OCI-LY1 (cell line): ENCODE results near the gene RNU1-4.
"Not testable (repeated sequence)": the region's sequence is repeated elsewhere in the genome, so short reads cannot be mapped to it uniquely, and the experiment has no call there.

Experiments
- H2AFZ ChIP-seq: fragments of 200-600 bp; sonication (generic), shearing (Covaris generic); 2 replicates; pipeline ENCODE4 v1.6.0; 2014; ENCODE audit warnings: antibody characterized with exemption, mild to moderate bottlenecking, low read length
- H3F3A ChIP-seq: fragments of 200-600 bp; sonication (generic), shearing (Covaris generic); 2 replicates; pipeline ENCODE4 v1.6.0; 2014; ENCODE audit warnings: mild to moderate bottlenecking, antibody characterized with exemption, low read length, moderate library complexity; ENCODE audit not compliant: insufficient read depth
- H3K27ac ChIP-seq: fragments of 200-600 bp; sonication (generic); 2 replicates; pipeline ENCODE4 v1.5.1; 2014; ENCODE audit warnings: low read length, mixed run types, mild to moderate bottlenecking, low read depth; ENCODE audit not compliant: poor library complexity, severe bottlenecking
- H3K27me3 ChIP-seq: fragments of 200-600 bp; sonication (generic); 2 replicates; pipeline ENCODE4 v1.6.0; 2014; ENCODE audit warnings: antibody characterized with exemption, mild to moderate bottlenecking, low read length, moderate library complexity; ENCODE audit not compliant: insufficient read depth
- H3K36me3 ChIP-seq: fragments of 200-600 bp; sonication (generic); 2 replicates; pipeline ENCODE4 v1.6.1; 2014; ENCODE audit warnings: mild to moderate bottlenecking, antibody characterized with exemption, low read length, moderate library complexity, mixed read lengths; ENCODE audit not compliant: insufficient read depth
- H3K4me1 ChIP-seq: fragments of 200-600 bp; sonication (generic); 2 replicates; pipeline ENCODE4 v1.5.1; 2014; ENCODE audit warnings: mild to moderate bottlenecking, low read length, moderate library complexity; ENCODE audit not compliant: insufficient read depth, severe bottlenecking
- H3K4me2 ChIP-seq: fragments of 200-600 bp; sonication (generic), shearing (Covaris generic); 2 replicates; pipeline ENCODE4 v1.6.1; 2014; ENCODE audit warnings: low read length
- H3K4me3 ChIP-seq: fragments of 200-600 bp; sonication (generic); 2 replicates; pipeline ENCODE4 v1.5.1; 2014; ENCODE audit warnings: low read length, low read depth, mild to moderate bottlenecking, mixed read lengths; ENCODE audit not compliant: poor library complexity, severe bottlenecking
- H3K79me2 ChIP-seq: fragments of 200-600 bp; shearing (Covaris generic); 2 replicates; pipeline ENCODE4 v1.6.1; 2016; ENCODE audit warnings: mixed run types, low read length, mixed read lengths; ENCODE audit not compliant: insufficient read depth
- H3K9ac ChIP-seq: fragments of 200-600 bp; sonication (generic), shearing (Covaris generic); 2 replicates; pipeline ENCODE4 v1.6.1; 2014; ENCODE audit warnings: mild to moderate bottlenecking, low read length, mixed read lengths
- H3K9me2 ChIP-seq: fragments of 200-600 bp; sonication (generic), shearing (Covaris generic); 2 replicates; pipeline ENCODE4 v1.6.1; 2014; ENCODE audit warnings: low read depth, mild to moderate bottlenecking, low read length, mixed read lengths
- H3K9me3 ChIP-seq: fragments of 200-600 bp; shearing (Covaris generic); 2 replicates; pipeline ENCODE4 v1.6.1; 2014; ENCODE audit warnings: low read length, mixed read lengths
- H4K20me1 ChIP-seq: fragments of 200-600 bp; sonication (generic), shearing (Covaris generic); 2 replicates; pipeline ENCODE4 v1.6.0; 2016; ENCODE audit warnings: mild to moderate bottlenecking, low read length; ENCODE audit not compliant: insufficient read depth

The RNU1-4 gene

GRCh38 chr1:16741230-16741629 is 914 bp downstream of the RNU1-4 start:
- H3K36me3 ChIP-seq, H3K79me2 ChIP-seq, H3K4me1 ChIP-seq, H3K4me3 ChIP-seq, H3F3A ChIP-seq, H3K9ac ChIP-seq, H3K9me3 ChIP-seq, H3K4me2 ChIP-seq, H2AFZ ChIP-seq, H3K9me2 ChIP-seq, H3K27me3 ChIP-seq, H4K20me1 ChIP-seq, H3K27ac ChIP-seq: not testable (repeated sequence)

- not testable (repeated sequence) for H3K4me3 ChIP-seq, H3K9me2 ChIP-seq, H3K27ac ChIP-seq, H3K9ac ChIP-seq, H3K79me2 ChIP-seq, H3K27me3 ChIP-seq, H2AFZ ChIP-seq, H3K9me3 ChIP-seq, H4K20me1 ChIP-seq, H3K4me1 ChIP-seq, H3K36me3 ChIP-seq, H3K4me2 ChIP-seq, H3F3A ChIP-seq
Observed at GRCh38 chr1:16747660-16748059, 7.3 kb downstream of the RNU1-4 start.

GRCh38 chr1:16748710-16749109 is 8.4 kb downstream of the RNU1-4 start:
- H3K9me2 ChIP-seq, H3K27me3 ChIP-seq, H3K27ac ChIP-seq, H2AFZ ChIP-seq, H3K4me2 ChIP-seq, H3K4me1 ChIP-seq, H3K9me3 ChIP-seq, H4K20me1 ChIP-seq, H3K79me2 ChIP-seq, H3K36me3 ChIP-seq, H3F3A ChIP-seq, H3K9ac ChIP-seq, H3K4me3 ChIP-seq: not testable (repeated sequence)

GRCh38 chr1:16749910-16750888 is 9.9 kb downstream of the RNU1-4 start:
- H3K4me1 ChIP-seq, H3K79me2 ChIP-seq, H3K4me3 ChIP-seq, H3K36me3 ChIP-seq, H4K20me1 ChIP-seq, H3K9ac ChIP-seq, H3K9me2 ChIP-seq, H2AFZ ChIP-seq, H3K9me3 ChIP-seq, H3K27me3 ChIP-seq, H3K4me2 ChIP-seq, H3F3A ChIP-seq, H3K27ac ChIP-seq: not testable (repeated sequence)

GRCh38 chr1:16752770-16753169 is 12.5 kb downstream of the RNU1-4 start:
- not testable (repeated sequence) for H3F3A ChIP-seq, H3K36me3 ChIP-seq, H4K20me1 ChIP-seq, H2AFZ ChIP-seq, H3K9ac ChIP-seq, H3K9me3 ChIP-seq, H3K9me2 ChIP-seq, H3K79me2 ChIP-seq, H3K4me3 ChIP-seq, H3K27ac ChIP-seq, H3K4me2 ChIP-seq, H3K27me3 ChIP-seq, H3K4me1 ChIP-seq

- H2AFZ ChIP-seq, H3K4me1 ChIP-seq, H4K20me1 ChIP-seq, H3K9me3 ChIP-seq, H3K27ac ChIP-seq, H3K4me2 ChIP-seq, H3F3A ChIP-seq, H3K79me2 ChIP-seq, H3K36me3 ChIP-seq, H3K9me2 ChIP-seq, H3K4me3 ChIP-seq, H3K9ac ChIP-seq, H3K27me3 ChIP-seq: not testable (repeated sequence)
Observed at GRCh38 chr1:16755385-16755784, 15.1 kb downstream of the RNU1-4 start.

GRCh38 chr1:16755932-16756331 is 15.6 kb downstream of the RNU1-4 start:
- not testable (repeated sequence) for H3K9ac ChIP-seq, H3K79me2 ChIP-seq, H3K9me2 ChIP-seq, H3F3A ChIP-seq, H2AFZ ChIP-seq, H3K4me3 ChIP-seq, H4K20me1 ChIP-seq, H3K4me1 ChIP-seq, H3K4me2 ChIP-seq, H3K27ac ChIP-seq, H3K9me3 ChIP-seq, H3K27me3 ChIP-seq, H3K36me3 ChIP-seq
